ENCODE measurements around the gene PDE7B. TPM values are rescaled to one million over a fixed set of nuclear protein-coding genes. Genes with fewer than 3 reads are reported as not detected.

Gene PDE7B
- total and polyA plus RNA-seq, 2 of the 13 experiments (the other 11 are each of a cell fraction or from before 2014, with no cell fraction given) = not detected

DNA sequence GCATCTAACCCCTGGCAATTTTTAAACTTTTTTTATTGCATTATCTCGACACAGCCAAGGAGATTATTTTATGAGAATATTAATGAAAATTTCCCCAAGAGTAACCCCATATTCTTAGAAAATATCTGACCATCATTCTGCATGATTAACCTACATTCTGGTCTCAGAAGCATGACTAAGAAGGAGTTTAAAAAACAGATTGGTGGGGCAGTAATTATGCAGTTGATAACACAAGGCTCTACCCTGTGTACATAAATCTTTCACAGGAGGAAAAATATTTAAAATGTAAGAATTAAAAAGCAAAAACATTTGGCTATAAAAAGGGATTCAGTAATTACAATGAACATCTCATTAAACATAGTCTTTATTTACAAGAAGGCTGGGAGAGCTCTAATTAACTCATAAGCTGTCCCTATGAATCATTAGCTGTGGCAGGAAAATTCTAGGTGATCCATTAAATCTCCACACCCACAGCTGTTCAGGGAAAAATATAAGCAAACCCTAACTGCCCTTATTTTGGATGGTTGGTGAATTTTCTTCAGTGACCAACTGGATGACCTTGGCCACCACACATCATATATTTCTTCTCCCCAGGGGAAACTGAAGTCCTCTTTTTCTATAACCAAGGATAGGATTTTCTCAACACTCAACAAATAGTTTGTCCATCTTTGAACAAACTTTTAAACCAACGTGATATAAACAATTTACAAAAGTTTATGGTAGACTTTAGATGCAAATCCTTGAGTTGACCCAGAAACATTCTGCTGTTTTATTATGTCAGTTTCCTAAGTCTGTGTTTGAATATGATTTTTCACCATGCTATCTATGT lies 59.5 kb downstream of the PDE7B start:
- no peaks in the 10 kb centered on the region for H3K4me1 ChIP-seq (ENCODE audit: insufficient read depth, low read length)
- H3K9me3 ChIP-seq (ENCODE audit: low read length) = no peaks in the 10 kb centered on the region
- TF ChIP-seq TCF7L2 (IDR thresholded peaks at IDR 0.05; ENCODE audit: low read depth, low read length) (no peak), CENPX (CRISPR knock-in tag; IDR thresholded peaks at IDR 0.05) (no peak), RBM22 (optimal IDR thresholded peaks at IDR 0.05; ENCODE audit: low read length) (no peak), ZMYM2 (CRISPR knock-in tag; IDR thresholded peaks at IDR 0.05) (no peak), ZNF766 (CRISPR knock-in tag; IDR thresholded peaks at IDR 0.05; ENCODE audit: borderline replicate concordance) (no peak)
- TF ChIP-seq, protein P1, sequence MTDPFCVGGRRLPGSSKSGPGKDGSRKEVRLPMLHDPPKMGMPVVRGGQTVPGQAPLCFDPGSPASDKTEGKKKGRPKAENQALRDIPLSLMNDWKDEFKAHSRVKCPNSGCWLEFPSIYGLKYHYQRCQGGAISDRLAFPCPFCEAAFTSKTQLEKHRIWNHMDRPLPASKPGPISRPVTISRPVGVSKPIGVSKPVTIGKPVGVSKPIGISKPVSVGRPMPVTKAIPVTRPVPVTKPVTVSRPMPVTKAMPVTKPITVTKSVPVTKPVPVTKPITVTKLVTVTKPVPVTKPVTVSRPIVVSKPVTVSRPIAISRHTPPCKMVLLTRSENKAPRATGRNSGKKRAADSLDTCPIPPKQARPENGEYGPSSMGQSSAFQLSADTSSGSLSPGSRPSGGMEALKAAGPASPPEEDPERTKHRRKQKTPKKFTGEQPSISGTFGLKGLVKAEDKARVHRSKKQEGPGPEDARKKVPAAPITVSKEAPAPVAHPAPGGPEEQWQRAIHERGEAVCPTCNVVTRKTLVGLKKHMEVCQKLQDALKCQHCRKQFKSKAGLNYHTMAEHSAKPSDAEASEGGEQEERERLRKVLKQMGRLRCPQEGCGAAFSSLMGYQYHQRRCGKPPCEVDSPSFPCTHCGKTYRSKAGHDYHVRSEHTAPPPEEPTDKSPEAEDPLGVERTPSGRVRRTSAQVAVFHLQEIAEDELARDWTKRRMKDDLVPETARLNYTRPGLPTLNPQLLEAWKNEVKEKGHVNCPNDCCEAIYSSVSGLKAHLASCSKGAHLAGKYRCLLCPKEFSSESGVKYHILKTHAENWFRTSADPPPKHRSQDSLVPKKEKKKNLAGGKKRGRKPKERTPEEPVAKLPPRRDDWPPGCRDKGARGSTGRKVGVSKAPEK (CRISPR knock-in tag; IDR thresholded peaks at IDR 0.05; ENCODE audit: borderline replicate concordance) = no peak
- TF ChIP-seq, protein P2, sequence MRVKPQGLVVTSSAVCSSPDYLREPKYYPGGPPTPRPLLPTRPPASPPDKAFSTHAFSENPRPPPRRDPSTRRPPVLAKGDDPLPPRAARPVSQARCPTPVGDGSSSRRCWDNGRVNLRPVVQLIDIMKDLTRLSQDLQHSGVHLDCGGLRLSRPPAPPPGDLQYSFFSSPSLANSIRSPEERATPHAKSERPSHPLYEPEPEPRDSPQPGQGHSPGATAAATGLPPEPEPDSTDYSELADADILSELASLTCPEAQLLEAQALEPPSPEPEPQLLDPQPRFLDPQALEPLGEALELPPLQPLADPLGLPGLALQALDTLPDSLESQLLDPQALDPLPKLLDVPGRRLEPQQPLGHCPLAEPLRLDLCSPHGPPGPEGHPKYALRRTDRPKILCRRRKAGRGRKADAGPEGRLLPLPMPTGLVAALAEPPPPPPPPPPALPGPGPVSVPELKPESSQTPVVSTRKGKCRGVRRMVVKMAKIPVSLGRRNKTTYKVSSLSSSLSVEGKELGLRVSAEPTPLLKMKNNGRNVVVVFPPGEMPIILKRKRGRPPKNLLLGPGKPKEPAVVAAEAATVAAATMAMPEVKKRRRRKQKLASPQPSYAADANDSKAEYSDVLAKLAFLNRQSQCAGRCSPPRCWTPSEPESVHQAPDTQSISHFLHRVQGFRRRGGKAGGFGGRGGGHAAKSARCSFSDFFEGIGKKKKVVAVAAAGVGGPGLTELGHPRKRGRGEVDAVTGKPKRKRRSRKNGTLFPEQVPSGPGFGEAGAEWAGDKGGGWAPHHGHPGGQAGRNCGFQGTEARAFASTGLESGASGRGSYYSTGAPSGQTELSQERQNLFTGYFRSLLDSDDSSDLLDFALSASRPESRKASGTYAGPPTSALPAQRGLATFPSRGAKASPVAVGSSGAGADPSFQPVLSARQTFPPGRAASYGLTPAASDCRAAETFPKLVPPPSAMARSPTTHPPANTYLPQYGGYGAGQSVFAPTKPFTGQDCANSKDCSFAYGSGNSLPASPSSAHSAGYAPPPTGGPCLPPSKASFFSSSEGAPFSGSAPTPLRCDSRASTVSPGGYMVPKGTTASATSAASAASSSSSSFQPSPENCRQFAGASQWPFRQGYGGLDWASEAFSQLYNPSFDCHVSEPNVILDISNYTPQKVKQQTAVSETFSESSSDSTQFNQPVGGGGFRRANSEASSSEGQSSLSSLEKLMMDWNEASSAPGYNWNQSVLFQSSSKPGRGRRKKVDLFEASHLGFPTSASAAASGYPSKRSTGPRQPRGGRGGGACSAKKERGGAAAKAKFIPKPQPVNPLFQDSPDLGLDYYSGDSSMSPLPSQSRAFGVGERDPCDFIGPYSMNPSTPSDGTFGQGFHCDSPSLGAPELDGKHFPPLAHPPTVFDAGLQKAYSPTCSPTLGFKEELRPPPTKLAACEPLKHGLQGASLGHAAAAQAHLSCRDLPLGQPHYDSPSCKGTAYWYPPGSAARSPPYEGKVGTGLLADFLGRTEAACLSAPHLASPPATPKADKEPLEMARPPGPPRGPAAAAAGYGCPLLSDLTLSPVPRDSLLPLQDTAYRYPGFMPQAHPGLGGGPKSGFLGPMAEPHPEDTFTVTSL (CRISPR knock-in tag; IDR thresholded peaks at IDR 0.05; ENCODE audit: borderline replicate concordance) = no peak
- POLR2A ChIA-PET = no interaction called here
- in situ Hi-C loops (cut with HindIII; ENCODE audit: extremely low pct_ligation_motif_present, low pct_unique_long_range_greater_than_20kb) (no loop called here), intact Hi-C loops (cut with micrococcal nuclease; ENCODE audit: unreplicated experiment) (no loop called here)
- no peak overlapping the region for H2AFZ ChIP-seq (ENCODE audit: low read length)
- ATAC-seq (no peak), FAIRE-seq (no peak), DNase-seq (ENCODE audit: low spot score) (no peak)
- H3K4me2 ChIP-seq (ENCODE audit: low read depth, low read length) = no peak overlapping the region
- H4K20me1 ChIP-seq (ENCODE audit: insufficient read depth, low read length) = no peaks in the 10 kb centered on the region
- no peak overlapping the region for H3K4me3 ChIP-seq (replicated peaks in 1 of 3; ENCODE audit: insufficient read depth in 1 of 3, low read depth in 2 of 3, low read length in 3 of 3)
- no peaks in the 10 kb centered on the region for H3K36me3 ChIP-seq (replicated peaks in 1 of 2; ENCODE audit: control insufficient read depth in 1 of 2, insufficient read depth in 2 of 2, low read length in 2 of 2)
- CTCF ChIA-PET (ENCODE audit: low intra/inter-chr PET ratio, low total read pairs) = interaction anchor here (1.9 kb wide), 1 partner anchor 459 kb away, joined by 13 read pairs; no protein-coding TSS in a partner anchor
- 7% methylated on average over 2 of the region's 2 CpGs for WGBS (ENCODE audit: low lambda C conversion rate)
- no peak overlapping the region for H3K9ac ChIP-seq (ENCODE audit: insufficient read depth, low read depth, low read length)
- H3K27ac ChIP-seq (ENCODE audit: extremely low read length, insufficient read depth, low read length) = no peak overlapping the region
- no TSS peak for BruUV-seq (replicated peaks)
- peaks cover 0 to under 1% of the 10 kb centered on the region in 2 experiments; a peak in 1 of 5 replicates for H3K27me3 ChIP-seq (ENCODE audit: control insufficient read depth in 1 of 2, insufficient read depth in 2 of 2, low read length in 2 of 2)
- no peaks in the 10 kb centered on the region for H3K79me2 ChIP-seq (ENCODE audit: insufficient read depth, low read length)
